Measurements from ENCODE around the gene NDST3. TPM values are rescaled to one million over a fixed set of nuclear protein-coding genes. Genes with fewer than 3 reads are reported as not detected.

The NDST3 gene
- total and polyA plus RNA-seq, 4 donors: 0.36 to 2.8 (median 1.4) TPM

GRCh38 chr4:118086344-118086743 is 52.1 kb downstream of the NDST3 start:
- DNase-seq (ENCODE audit: low spot score): no peak
- WGBS: 88% methylated on average over 3 of the region's 3 CpGs

More at GRCh38 chr4:118086344-118086743, 52.1 kb downstream of the NDST3 start:
- Histone ChIP-seq H3K27me3 (ENCODE audit: control insufficient read depth in 4 of 4, insufficient read depth in 4 of 4, low read length in 3 of 4) (no peaks in the 10 kb centered on the region), H3K27ac (ENCODE audit: low read depth in 1 of 2, low read length in 2 of 2) (no peak overlapping the region), H3K36me3 (ENCODE audit: control insufficient read depth in 4 of 4, insufficient read depth in 3 of 4, low read depth in 1 of 4, low read length in 3 of 4) (no peaks in the 10 kb centered on the region), H3K9me3 (ENCODE audit: control insufficient read depth in 4 of 4, low read length in 3 of 4) (no peaks in the 10 kb centered on the region), H3K4me3 (ENCODE audit: low read depth in 1 of 3, low read length in 3 of 3) (no peak overlapping the region), H3K9ac (ENCODE audit: low read depth in 1 of 2, low read length in 2 of 2) (no peak overlapping the region), H3K4me1 (ENCODE audit: control insufficient read depth in 4 of 4, insufficient read depth in 4 of 4, low read length in 3 of 4) (no peaks in the 10 kb centered on the region)
- TF ChIP-seq HNF4A (conservative IDR thresholded peaks at IDR 0.05) (no peak), TAF1 (conservative IDR thresholded peaks at IDR 0.05) (no peak), FOXA1 (IDR thresholded peaks at IDR 0.05) (no peak), RAD21 (IDR thresholded peaks at IDR 0.05) (no peak), SP1 (IDR thresholded peaks at IDR 0.05) (no peak), GABPA (IDR thresholded peaks at IDR 0.05 in 1 of 2, conservative IDR thresholded peaks at IDR 0.05 in 1 of 2) (no peak), HNF4G (IDR thresholded peaks at IDR 0.05) (no peak), JUND (IDR thresholded peaks at IDR 0.05) (no peak), FOXA2 (IDR thresholded peaks at IDR 0.05) (no peak), MAX (IDR thresholded peaks at IDR 0.05) (no peak), EGR1 (IDR thresholded peaks at IDR 0.05; ENCODE audit: low read depth in 2 of 2) (no peak), ZBTB33 (IDR thresholded peaks at IDR 0.05) (no peak), YY1 (IDR thresholded peaks at IDR 0.05) (no peak), CTCF (IDR thresholded peaks at IDR 0.05; ENCODE audit: low read depth, low read length, missing input control) (no peak), REST (IDR thresholded peaks at IDR 0.05) (no peak), NR2F2 (IDR thresholded peaks at IDR 0.05) (no peak)

Measured in liver (tissue), 9 donors.